ENCODE data around the gene CAPN5.

CAPN5 gene

DNA sequence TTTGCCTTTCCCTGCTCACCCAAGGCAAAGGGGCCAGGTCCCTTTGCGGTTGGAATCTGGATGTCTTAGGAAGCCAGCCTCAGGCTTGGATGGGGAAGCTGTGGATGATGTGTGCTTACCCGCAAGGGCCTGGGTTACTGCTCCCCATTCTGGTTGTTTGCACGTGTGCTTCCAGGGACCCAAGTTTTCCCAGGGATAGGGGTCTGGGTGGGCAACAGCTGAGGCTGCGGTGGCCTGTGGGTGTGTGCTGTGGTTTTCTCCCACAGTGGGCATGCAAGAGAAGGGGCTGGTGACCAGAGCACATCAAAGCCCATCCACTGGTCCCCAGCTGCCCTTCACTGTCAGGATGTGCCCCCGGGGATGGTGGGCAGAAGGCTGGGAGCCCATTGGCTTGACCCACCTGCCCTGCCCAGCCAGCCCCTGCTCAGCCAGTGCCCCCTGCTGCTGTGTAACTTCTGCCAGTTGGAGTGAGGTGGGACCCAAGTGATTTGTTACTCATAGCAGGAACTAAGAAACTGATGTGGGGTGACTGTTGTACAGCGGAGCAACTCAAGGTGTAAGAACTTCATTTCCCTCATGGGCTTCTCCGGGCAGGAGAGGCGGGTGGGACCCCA, 3.3 kb downstream of the CAPN5 start:
- no peak for TF ChIP-seq POLR2AphosphoS5 (IDR thresholded peaks at IDR 0.05; ENCODE audit: low read depth)
- TF ChIP-seq, protein P1, sequence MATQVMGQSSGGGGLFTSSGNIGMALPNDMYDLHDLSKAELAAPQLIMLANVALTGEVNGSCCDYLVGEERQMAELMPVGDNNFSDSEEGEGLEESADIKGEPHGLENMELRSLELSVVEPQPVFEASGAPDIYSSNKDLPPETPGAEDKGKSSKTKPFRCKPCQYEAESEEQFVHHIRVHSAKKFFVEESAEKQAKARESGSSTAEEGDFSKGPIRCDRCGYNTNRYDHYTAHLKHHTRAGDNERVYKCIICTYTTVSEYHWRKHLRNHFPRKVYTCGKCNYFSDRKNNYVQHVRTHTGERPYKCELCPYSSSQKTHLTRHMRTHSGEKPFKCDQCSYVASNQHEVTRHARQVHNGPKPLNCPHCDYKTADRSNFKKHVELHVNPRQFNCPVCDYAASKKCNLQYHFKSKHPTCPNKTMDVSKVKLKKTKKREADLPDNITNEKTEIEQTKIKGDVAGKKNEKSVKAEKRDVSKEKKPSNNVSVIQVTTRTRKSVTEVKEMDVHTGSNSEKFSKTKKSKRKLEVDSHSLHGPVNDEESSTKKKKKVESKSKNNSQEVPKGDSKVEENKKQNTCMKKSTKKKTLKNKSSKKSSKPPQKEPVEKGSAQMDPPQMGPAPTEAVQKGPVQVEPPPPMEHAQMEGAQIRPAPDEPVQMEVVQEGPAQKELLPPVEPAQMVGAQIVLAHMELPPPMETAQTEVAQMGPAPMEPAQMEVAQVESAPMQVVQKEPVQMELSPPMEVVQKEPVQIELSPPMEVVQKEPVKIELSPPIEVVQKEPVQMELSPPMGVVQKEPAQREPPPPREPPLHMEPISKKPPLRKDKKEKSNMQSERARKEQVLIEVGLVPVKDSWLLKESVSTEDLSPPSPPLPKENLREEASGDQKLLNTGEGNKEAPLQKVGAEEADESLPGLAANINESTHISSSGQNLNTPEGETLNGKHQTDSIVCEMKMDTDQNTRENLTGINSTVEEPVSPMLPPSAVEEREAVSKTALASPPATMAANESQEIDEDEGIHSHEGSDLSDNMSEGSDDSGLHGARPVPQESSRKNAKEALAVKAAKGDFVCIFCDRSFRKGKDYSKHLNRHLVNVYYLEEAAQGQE (IDR thresholded peaks at IDR 0.05; ENCODE audit: insufficient replicate concordance, low read depth) = no peak
- TF ChIP-seq SPI1 (IDR thresholded peaks at IDR 0.05; ENCODE audit: borderline replicate concordance, low read depth) = no peak
- no peak for TF ChIP-seq GABPA (IDR thresholded peaks at IDR 0.05; ENCODE audit: low read depth)
- TF ChIP-seq, protein P2, sequence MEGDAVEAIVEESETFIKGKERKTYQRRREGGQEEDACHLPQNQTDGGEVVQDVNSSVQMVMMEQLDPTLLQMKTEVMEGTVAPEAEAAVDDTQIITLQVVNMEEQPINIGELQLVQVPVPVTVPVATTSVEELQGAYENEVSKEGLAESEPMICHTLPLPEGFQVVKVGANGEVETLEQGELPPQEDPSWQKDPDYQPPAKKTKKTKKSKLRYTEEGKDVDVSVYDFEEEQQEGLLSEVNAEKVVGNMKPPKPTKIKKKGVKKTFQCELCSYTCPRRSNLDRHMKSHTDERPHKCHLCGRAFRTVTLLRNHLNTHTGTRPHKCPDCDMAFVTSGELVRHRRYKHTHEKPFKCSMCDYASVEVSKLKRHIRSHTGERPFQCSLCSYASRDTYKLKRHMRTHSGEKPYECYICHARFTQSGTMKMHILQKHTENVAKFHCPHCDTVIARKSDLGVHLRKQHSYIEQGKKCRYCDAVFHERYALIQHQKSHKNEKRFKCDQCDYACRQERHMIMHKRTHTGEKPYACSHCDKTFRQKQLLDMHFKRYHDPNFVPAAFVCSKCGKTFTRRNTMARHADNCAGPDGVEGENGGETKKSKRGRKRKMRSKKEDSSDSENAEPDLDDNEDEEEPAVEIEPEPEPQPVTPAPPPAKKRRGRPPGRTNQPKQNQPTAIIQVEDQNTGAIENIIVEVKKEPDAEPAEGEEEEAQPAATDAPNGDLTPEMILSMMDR (IDR thresholded peaks at IDR 0.05; ENCODE audit: insufficient read depth, low read length) = no peak
- Histone ChIP-seq H3K4me3 (replicated peaks; ENCODE audit: insufficient read depth, low read length) (no peak overlapping the region), H3K27ac (replicated peaks) (no peak overlapping the region), H3K27me3 (ENCODE audit: insufficient read depth, poor library complexity, severe bottlenecking) (peaks cover 13% of the 10 kb centered on the region)
- no peak for DNase-seq (ENCODE audit: low read depth in 1 of 2, low spot score in 1 of 2)

DNA sequence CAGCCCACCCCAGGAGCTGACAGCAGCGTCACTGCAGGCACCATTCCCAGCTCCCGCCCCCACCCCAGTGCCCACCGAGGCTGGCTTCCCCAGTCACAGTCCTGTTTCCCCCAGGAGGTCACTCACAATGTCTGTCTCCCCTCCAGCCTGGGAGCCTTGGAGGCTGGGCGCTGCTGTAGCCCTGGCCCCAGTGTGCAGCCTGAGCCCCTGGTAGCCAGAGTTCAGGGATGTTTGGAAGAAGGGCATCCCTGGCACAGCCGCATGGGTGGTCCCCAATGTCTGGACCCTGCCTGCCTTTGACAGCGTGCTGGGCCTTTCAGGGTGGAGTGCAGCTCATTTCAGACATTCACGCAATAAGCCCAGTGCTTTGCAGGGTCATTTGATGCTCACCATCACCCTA, 4.3 kb downstream of the CAPN5 start:
- H3K27ac ChIP-seq (replicated peaks) = no peak overlapping the region
- DNase-seq (ENCODE audit: low read depth in 1 of 2, low spot score in 1 of 2) = no peak
- H3K4me3 ChIP-seq (replicated peaks; ENCODE audit: insufficient read depth, low read length) = no peak overlapping the region
- TF ChIP-seq POLR2AphosphoS5 (IDR thresholded peaks at IDR 0.05; ENCODE audit: low read depth) = no peak
- TF ChIP-seq GABPA (IDR thresholded peaks at IDR 0.05; ENCODE audit: low read depth) = no peak
- TF ChIP-seq, protein P2 (IDR thresholded peaks at IDR 0.05; ENCODE audit: insufficient read depth, low read length) = no peak
- no peak for TF ChIP-seq SPI1 (IDR thresholded peaks at IDR 0.05; ENCODE audit: borderline replicate concordance, low read depth)
- TF ChIP-seq, protein P1 (IDR thresholded peaks at IDR 0.05; ENCODE audit: insufficient replicate concordance, low read depth) = no peak
- peaks cover 5% of the 10 kb centered on the region for H3K27me3 ChIP-seq (ENCODE audit: insufficient read depth, poor library complexity, severe bottlenecking)

DNA sequence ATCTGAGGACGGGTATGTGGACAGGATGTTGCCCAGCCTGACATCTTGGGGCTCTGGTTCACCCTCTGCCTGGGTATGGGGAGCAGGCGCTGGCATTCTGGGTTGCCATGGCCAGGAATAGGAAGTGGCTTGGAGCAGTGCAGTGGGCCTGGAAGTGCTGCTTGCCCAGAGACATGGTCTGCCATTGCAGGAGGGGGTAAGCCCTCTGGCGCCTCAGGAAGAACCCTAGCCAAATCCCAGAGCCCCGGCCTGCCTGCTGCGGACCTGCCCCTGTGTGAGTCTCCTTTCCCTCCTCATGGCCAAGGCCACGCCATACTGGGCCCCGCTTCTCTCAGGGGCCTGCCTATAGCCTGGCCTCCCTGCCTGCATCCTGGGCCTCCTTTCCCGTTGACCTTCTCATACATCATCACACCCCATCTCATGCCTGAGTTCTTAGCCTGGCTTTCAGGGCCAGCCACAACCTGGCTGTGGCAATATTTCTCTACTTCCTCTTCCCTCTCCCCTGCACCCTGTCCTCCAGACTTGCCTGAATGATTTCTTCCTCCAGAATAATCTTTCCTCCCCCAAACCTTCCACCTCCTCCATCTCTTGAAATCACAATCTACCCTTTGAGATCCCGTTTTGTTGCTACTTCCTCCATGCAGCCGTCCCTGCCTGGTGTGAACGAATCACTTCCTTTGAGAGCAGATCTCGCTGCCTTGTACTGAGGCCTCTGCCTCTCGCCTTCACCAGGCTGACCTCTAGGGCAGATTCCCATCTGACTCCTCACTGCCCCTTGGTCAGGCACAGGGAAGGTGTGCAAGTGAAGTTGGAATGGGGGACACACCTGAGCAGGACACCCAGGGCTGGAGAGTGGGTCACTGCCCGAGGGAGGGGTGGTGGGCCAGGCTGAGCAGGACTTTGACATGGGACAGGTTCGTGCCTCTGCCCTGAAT, 5.2 kb downstream of the CAPN5 start:
- no peak overlapping the region for H3K4me3 ChIP-seq (replicated peaks; ENCODE audit: insufficient read depth, low read length)
- no peaks in the 10 kb centered on the region for H3K27me3 ChIP-seq (ENCODE audit: insufficient read depth, poor library complexity, severe bottlenecking)
- H3K27ac ChIP-seq (replicated peaks) = no peak overlapping the region
- DNase-seq (ENCODE audit: low read depth in 1 of 2, low spot score in 1 of 2) = peak; percentile 37 to 71
- TF ChIP-seq, protein P1 (IDR thresholded peaks at IDR 0.05; ENCODE audit: insufficient replicate concordance, low read depth) = no peak
- TF ChIP-seq, protein P2 (IDR thresholded peaks at IDR 0.05; ENCODE audit: insufficient read depth, low read length) = no peak
- TF ChIP-seq GABPA (IDR thresholded peaks at IDR 0.05; ENCODE audit: low read depth) (no peak), POLR2AphosphoS5 (IDR thresholded peaks at IDR 0.05; ENCODE audit: low read depth) (no peak)

Measured in HL-60 (cell line).